Smooth muscle cell (in vitro differentiated cells): ENCODE results near the gene EME2. TPM values are rescaled to one million over a fixed set of nuclear protein-coding genes. Genes with fewer than 3 reads are reported as not detected.
A peak's percentile ranks its signal among the peaks of the same experiment; 100 is the strongest.

Source experiments
- DNase-seq: peaks from one replicate; lab custom pipeline; 2025; ENCODE audit not compliant: unreplicated experiment; lab: John Stamatoyannopoulos, UW
- H2AFZ ChIP-seq: fragments of 200-600 bp; sonication (generic); 2 replicates; pipeline ENCODE4 v1.6.0; 2016; ENCODE audit warnings: antibody characterized with exemption, low read depth, mild to moderate bottlenecking
- H3F3A ChIP-seq: fragments of 200-600 bp; sonication (generic); 2 replicates; pipeline ENCODE4 v1.6.0; 2017; ENCODE audit warnings: antibody characterized with exemption, low read depth
- H3K27ac ChIP-seq: fragments of 200-600 bp; sonication (generic); 2 replicates; pipeline ENCODE4 v1.5.1; 2016; ENCODE audit warnings: low read depth, mild to moderate bottlenecking
- H3K27me3 ChIP-seq: fragments of 200-600 bp; sonication (generic); 2 replicates; pipeline ENCODE4 v1.6.1; 2016; ENCODE audit warnings: low read depth, mild to moderate bottlenecking
- H3K36me3 ChIP-seq: fragments of 200-600 bp; sonication (generic); 2 replicates; pipeline ENCODE4 v1.5.1; 2016; ENCODE audit warnings: low read depth
- H3K4me1 ChIP-seq: fragments of 200-600 bp; sonication (generic); 2 replicates; pipeline ENCODE4 v1.5.1; 2016; ENCODE audit warnings: low read depth
- H3K4me2 ChIP-seq: fragments of 200-600 bp; sonication (generic); 2 replicates; pipeline ENCODE4 v1.6.0; 2016; ENCODE audit warnings: mild to moderate bottlenecking
- H3K4me3 ChIP-seq: fragments of 200-600 bp; sonication (generic); 2 replicates; pipeline ENCODE4 v1.5.1; 2016; ENCODE audit warnings: mild to moderate bottlenecking
- H3K79me2 ChIP-seq: fragments of 200-600 bp; sonication (generic); 2 replicates; pipeline ENCODE4 v1.6.0; 2016; ENCODE audit warnings: low read depth, mild to moderate bottlenecking
- H3K9ac ChIP-seq: fragments of 200-600 bp; sonication (generic); 2 replicates; pipeline ENCODE4 v1.6.0; 2016; ENCODE audit warnings: low read depth
- H3K9me3 ChIP-seq: fragments of 200-600 bp; sonication (generic); replicated peaks from 2 replicates; pipeline ENCODE4 v1.5.1; 2016; ENCODE audit warnings: low read depth
- H4K20me1 ChIP-seq: fragments of 200-600 bp; sonication (generic); 2 replicates; pipeline ENCODE4 v1.6.0; 2016; ENCODE audit warnings: low read depth
- CTCF ChIP-seq: fragments of 200-600 bp; sonication (generic); IDR thresholded peaks from 2 replicates; pipeline ENCODE4 v1.5.1; 2017; ENCODE audit warnings: borderline replicate concordance, mild to moderate bottlenecking, antibody characterized with exemption; ENCODE audit not compliant: insufficient read depth, poor library complexity, severe bottlenecking
- WGBS: methylation state at CpG from one replicate; pipeline ENCODE4 v1.1.7; 2016; ENCODE audit warnings: low lambda C conversion rate; 5-methylcytosine and 5-hydroxymethylcytosine counted together
- polyA plus RNA-seq: library from polyadenylated mRNA; unstranded; fragments of >200 nt; fragmentation: Nextera tagmentation; extraction: Ambion mirVana; gene quantifications from 2 replicates; pipeline ENCODE4 v1.2.1, GENCODE V29; 2016
- total RNA-seq: library from RNA; depleted of rRNA; stranded (reverse); fragments of >200 nt; gene quantifications from 2 replicates; pipeline ENCODE4 v1.2.3, GENCODE V29; 2014

EME2 gene
- total and polyA plus RNA-seq, 2 experiments from 2014 or later: 3.6 to 3.8 TPM

GRCh38 chr16:1745181-1745899 is 27.3 kb upstream of the EME2 start:
- WGBS: 60% methylated on average over 25 of the region's 25 CpGs
- no peak overlapping the region for H2AFZ ChIP-seq
- H3K36me3 ChIP-seq: no peaks in the 10 kb centered on the region
- peak overlapping the region; percentile 94 for H3K27ac ChIP-seq
- H3K79me2 ChIP-seq: no peaks in the 10 kb centered on the region
- H3K4me1 ChIP-seq: no peaks in the 10 kb centered on the region
- no peak for DNase-seq
- no peaks in the 10 kb centered on the region for H3K9me3 ChIP-seq
- peaks cover 6% of the 10 kb centered on the region for H3F3A ChIP-seq
- H4K20me1 ChIP-seq: peaks cover 6% of the 10 kb centered on the region
- no peaks in the 10 kb centered on the region for H3K27me3 ChIP-seq
- no peak for TF ChIP-seq CTCF
- peak overlapping the region; percentile 87 for H3K9ac ChIP-seq
- no peak overlapping the region for H3K4me3 ChIP-seq
- H3K4me2 ChIP-seq: peak overlapping the region; percentile 75

- peaks cover 6% of the 10 kb centered on the region for H4K20me1 ChIP-seq
- no peaks in the 10 kb centered on the region for H3K27me3 ChIP-seq
- H3K4me2 ChIP-seq: peak overlapping the region; percentile 75
- H3K9ac ChIP-seq: peak overlapping the region; percentile 87
- DNase-seq: no peak
- no peaks in the 10 kb centered on the region for H3K36me3 ChIP-seq
- H2AFZ ChIP-seq: no peak overlapping the region
- no peaks in the 10 kb centered on the region for H3K9me3 ChIP-seq
- no peaks in the 10 kb centered on the region for H3K4me1 ChIP-seq
- H3K4me3 ChIP-seq: no peak overlapping the region
- 64% methylated on average over 29 of the region's 29 CpGs for WGBS
- peak overlapping the region; percentile 94 for H3K27ac ChIP-seq
- no peaks in the 10 kb centered on the region for H3K79me2 ChIP-seq
- TF ChIP-seq CTCF: no peak
- H3F3A ChIP-seq: peaks cover 6% of the 10 kb centered on the region
These were observed 26.5 kb upstream of the EME2 start for GRCh38 chr16:1745900-1746692.

- Histone ChIP-seq H2AFZ (no peak overlapping the region), H4K20me1 (peaks cover 6% of the 10 kb centered on the region), H3K27ac (peak overlapping the region; percentile 94), H3K9me3 (no peaks in the 10 kb centered on the region), H3K9ac (peak overlapping the region; percentile 54), H3K27me3 (no peaks in the 10 kb centered on the region), H3K79me2 (no peaks in the 10 kb centered on the region), H3F3A (peaks cover 6% of the 10 kb centered on the region), H3K36me3 (no peaks in the 10 kb centered on the region), H3K4me3 (no peak overlapping the region), H3K4me1 (no peaks in the 10 kb centered on the region), H3K4me2 (peak overlapping the region; percentile 32)
- no peak for DNase-seq
- TF ChIP-seq CTCF: no peak
- WGBS: 85% methylated on average over 27 of the region's 31 CpGs
These were observed 25.9 kb upstream of the EME2 start for GRCh38 chr16:1746693-1747195.
